Mesothelial cell of epicardium (in vitro differentiated cells): ENCODE results near the gene DPH7. TPM values are rescaled to one million over a fixed set of nuclear protein-coding genes. Genes with fewer than 3 reads are reported as not detected.
"Not testable (repeated sequence)": the region's sequence is repeated elsewhere in the genome, so short reads cannot be mapped to it uniquely, and the experiment has no call there.

Source experiments
- DNase-seq, 2 experiments: peaks; one replicate each; pipeline ENCODE4 v3.0.0; 2021; ENCODE audit warnings: low spot score in 2 of 2; ENCODE audit not compliant: unreplicated experiment in 2 of 2
- H3K27ac Mint-ChIP-seq: 2 replicates; pipeline ENCODE4 v1.8.0; 2021; ENCODE audit warnings: mixed read lengths
- H3K27me3 Mint-ChIP-seq: 2 replicates; pipeline ENCODE4 v1.8.0; 2021; ENCODE audit warnings: low read depth, mixed read lengths
- H3K36me3 Mint-ChIP-seq: 2 replicates; pipeline ENCODE4 v1.8.0; 2021; ENCODE audit warnings: mixed read lengths
- H3K4me1 Mint-ChIP-seq: 2 replicates; pipeline ENCODE4 v1.8.0; 2021; ENCODE audit warnings: mixed read lengths
- H3K4me3 Mint-ChIP-seq: 2 replicates; pipeline ENCODE4 v1.8.0; 2021; ENCODE audit warnings: mild to moderate bottlenecking, moderate library complexity, mixed read lengths
- H3K9me3 Mint-ChIP-seq: 2 replicates; pipeline ENCODE4 v1.8.0; 2021; ENCODE audit warnings: mixed read lengths
- total RNA-seq: library from RNA; stranded (reverse); gene quantifications from 3 replicates; pipeline ENCODE4 v1.2.1, GENCODE V29; 2021
- TF ChIP-seq, protein P1 (sequence below): fragments of 200-600 bp; sonication (generic); IDR thresholded peaks from one replicate; pipeline ENCODE4 v1.5.0; 2021; ENCODE audit warnings: antibody characterized with exemption; ENCODE audit not compliant: unreplicated experiment

Gene DPH7
- total RNA-seq, 1 donor from 2014 or later, result 59.4 TPM

- H3K36me3 Mint-ChIP-seq, result no peaks in the 10 kb centered on the region
- no peak for DNase-seq
- no peak overlapping the region for H3K27ac Mint-ChIP-seq
- peak overlapping the region; percentile 55 for H3K4me3 Mint-ChIP-seq
- peaks cover 32% of the 10 kb centered on the region for H3K27me3 Mint-ChIP-seq
- H3K9me3 Mint-ChIP-seq, result no peaks in the 10 kb centered on the region
- TF ChIP-seq, protein P1, sequence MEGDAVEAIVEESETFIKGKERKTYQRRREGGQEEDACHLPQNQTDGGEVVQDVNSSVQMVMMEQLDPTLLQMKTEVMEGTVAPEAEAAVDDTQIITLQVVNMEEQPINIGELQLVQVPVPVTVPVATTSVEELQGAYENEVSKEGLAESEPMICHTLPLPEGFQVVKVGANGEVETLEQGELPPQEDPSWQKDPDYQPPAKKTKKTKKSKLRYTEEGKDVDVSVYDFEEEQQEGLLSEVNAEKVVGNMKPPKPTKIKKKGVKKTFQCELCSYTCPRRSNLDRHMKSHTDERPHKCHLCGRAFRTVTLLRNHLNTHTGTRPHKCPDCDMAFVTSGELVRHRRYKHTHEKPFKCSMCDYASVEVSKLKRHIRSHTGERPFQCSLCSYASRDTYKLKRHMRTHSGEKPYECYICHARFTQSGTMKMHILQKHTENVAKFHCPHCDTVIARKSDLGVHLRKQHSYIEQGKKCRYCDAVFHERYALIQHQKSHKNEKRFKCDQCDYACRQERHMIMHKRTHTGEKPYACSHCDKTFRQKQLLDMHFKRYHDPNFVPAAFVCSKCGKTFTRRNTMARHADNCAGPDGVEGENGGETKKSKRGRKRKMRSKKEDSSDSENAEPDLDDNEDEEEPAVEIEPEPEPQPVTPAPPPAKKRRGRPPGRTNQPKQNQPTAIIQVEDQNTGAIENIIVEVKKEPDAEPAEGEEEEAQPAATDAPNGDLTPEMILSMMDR, result no peak
- H3K4me1 Mint-ChIP-seq, result peaks cover 11% of the 10 kb centered on the region
Measured at GRCh38 chr9:137603879-137604278, 25.2 kb upstream of the DPH7 start.

GRCh38 chr9:137602661-137603060, 23.9 kb upstream of the DPH7 start:
- Mint-ChIP-seq H3K4me1 (peaks cover 11% of the 10 kb centered on the region), H3K9me3 (no peaks in the 10 kb centered on the region), H3K27me3 (peaks cover 37% of the 10 kb centered on the region), H3K4me3 (no peak overlapping the region), H3K27ac (no peak overlapping the region), H3K36me3 (no peaks in the 10 kb centered on the region)
- DNase-seq, result no peak
- TF ChIP-seq, protein P1, result no peak

DNA sequence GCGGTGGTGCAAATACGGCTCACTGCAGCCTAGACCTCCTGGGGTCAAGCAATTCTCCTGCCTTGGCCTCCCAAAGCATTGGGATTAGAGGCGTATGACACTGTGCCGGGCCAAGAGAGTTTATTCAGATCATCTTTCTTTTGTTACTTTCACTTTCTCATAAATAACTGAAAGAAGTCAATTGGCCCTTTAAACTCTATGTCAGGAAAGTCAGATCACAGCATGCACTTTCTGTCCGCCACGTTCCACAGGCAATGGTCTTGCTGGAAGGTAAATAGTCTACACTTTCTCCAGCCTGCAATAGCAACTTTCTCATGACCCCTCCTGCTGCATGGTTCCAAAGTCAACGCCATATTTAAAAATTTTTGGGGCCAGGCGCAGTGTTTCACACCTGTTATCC, 20.2 kb upstream of the DPH7 start:
- no peak overlapping the region for H3K4me3 Mint-ChIP-seq
- TF ChIP-seq, protein P1, result no peak
- no peak for DNase-seq
- H3K9me3 Mint-ChIP-seq, result no peaks in the 10 kb centered on the region
- H3K27me3 Mint-ChIP-seq, result peaks cover 22% of the 10 kb centered on the region
- no peak overlapping the region for H3K27ac Mint-ChIP-seq
- no peaks in the 10 kb centered on the region for H3K36me3 Mint-ChIP-seq
- no peaks in the 10 kb centered on the region for H3K4me1 Mint-ChIP-seq

DNA sequence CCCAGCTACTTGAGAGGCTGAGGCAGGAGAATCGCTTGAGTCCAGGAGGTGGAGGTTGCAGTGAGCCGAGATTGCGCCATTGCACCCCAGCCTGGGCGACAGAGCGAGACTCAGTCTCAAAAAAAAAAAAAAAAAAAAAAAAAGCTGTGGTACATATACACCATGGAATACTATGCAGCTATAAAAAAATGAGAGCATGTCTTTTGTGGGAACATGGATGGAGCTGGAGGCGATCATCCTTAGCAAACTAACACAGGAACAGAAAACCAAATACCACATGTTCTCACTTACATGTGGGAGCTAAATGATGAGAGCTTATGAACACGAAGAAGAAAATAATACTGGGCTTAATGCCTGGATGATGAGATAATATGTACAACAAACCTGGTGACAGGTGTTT, 17.9 kb upstream of the DPH7 start:
- H3K27me3 Mint-ChIP-seq, DNase-seq, H3K27ac Mint-ChIP-seq, H3K4me1 Mint-ChIP-seq, H3K36me3 Mint-ChIP-seq, H3K4me3 Mint-ChIP-seq, H3K9me3 Mint-ChIP-seq: not testable (repeated sequence)

DNA sequence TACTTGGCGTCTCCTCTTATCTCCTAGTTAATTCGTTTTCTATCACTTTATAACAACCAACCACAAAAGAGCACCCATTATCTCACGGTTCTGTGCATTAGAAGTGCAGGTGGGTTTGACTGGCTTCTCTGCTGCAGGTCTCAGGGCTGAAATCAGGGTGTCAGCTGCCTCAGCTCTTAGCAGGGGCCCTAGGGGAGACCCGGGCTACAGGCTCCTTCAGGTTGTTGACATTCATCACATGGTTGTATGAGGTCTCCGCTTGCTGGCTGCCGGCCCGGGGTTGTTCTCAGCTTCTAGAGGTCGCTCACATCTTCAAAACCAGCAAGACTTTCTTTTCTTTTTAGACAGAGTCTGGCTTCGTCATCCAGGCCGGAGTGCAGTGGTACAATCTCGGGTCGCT, 14.5 kb upstream of the DPH7 start:
- peaks cover 9% of the 10 kb centered on the region for H3K4me1 Mint-ChIP-seq
- no peak for DNase-seq
- no peaks in the 10 kb centered on the region for H3K9me3 Mint-ChIP-seq
- H3K27ac Mint-ChIP-seq, result no peak overlapping the region
- H3K27me3 Mint-ChIP-seq, result peaks cover under 1% of the 10 kb centered on the region
- peak overlapping the region; percentile 19 for H3K4me3 Mint-ChIP-seq
- TF ChIP-seq, protein P1, result no peak
- peaks cover 2% of the 10 kb centered on the region for H3K36me3 Mint-ChIP-seq

- H3K4me3 Mint-ChIP-seq, result peak overlapping the region; percentile 19
- no peak overlapping the region for H3K27ac Mint-ChIP-seq
- TF ChIP-seq, protein P1, result no peak
Measured at GRCh38 chr9:137592767-137593166, 14.0 kb upstream of the DPH7 start.

More at GRCh38 chr9:137592767-137593166, 14.0 kb upstream of the DPH7 start:
- no peak for DNase-seq
- no peaks in the 10 kb centered on the region for H3K9me3 Mint-ChIP-seq
- H3K36me3 Mint-ChIP-seq, result peaks cover 6% of the 10 kb centered on the region
- peaks cover 9% of the 10 kb centered on the region for H3K4me1 Mint-ChIP-seq
- H3K27me3 Mint-ChIP-seq, result no peaks in the 10 kb centered on the region
